H1 (cell line): Measurements from ENCODE around the gene STRIT1. TPM values are rescaled to one million over a fixed set of nuclear protein-coding genes. Genes with fewer than 3 reads are reported as not detected.

Source experiments
- CBX8 ChIP-seq: fragments of 300-800, 300-1000 bp; sonication (generic); IDR thresholded peaks from 2 replicates; pipeline ENCODE4 v1.7.1; 2016; ENCODE audit warnings: low read depth, low read length, borderline replicate concordance
- HDAC6 ChIP-seq: IDR thresholded peaks from one replicate; pipeline ENCODE4 v1.7.1; 2012; ENCODE audit warnings: low read depth, mild to moderate bottlenecking, inconsistent platforms, low read length, moderate library complexity
- KDM4A ChIP-seq: IDR thresholded peaks from one replicate; pipeline ENCODE4 v1.7.1; 2012; ENCODE audit warnings: low read depth, mild to moderate bottlenecking, moderate library complexity, low read length, inconsistent platforms; ENCODE audit not compliant: severe bottlenecking
- polyA plus RNA-seq, 7 experiments: library from polyadenylated mRNA; depleted of rRNA in 3 of 7; stranded (reverse) in 5 of 7; unstranded in 2 of 7; fragments of >200 nt in 5 of 7; fragments of 200-250 nt in 2 of 7; gene quantifications; 1 replicate in 5 of 7; 2 replicates in 1 of 7; 4 replicates in 1 of 7; pipeline versions ENCODE4 v1.2.1 to v1.2.3, GENCODE V29; 2011 to 2013; ENCODE audit warnings: missing spikeins in 2 of 7, mixed read lengths in 2 of 7
- total RNA-seq: library from RNA; stranded (reverse); fragmentation: NEBNext Ultra II Directional; extraction: Animal tissue kit (Norgen Biotek cat#: 25700); gene quantifications from 2 replicates; pipeline ENCODE4 v1.2.1, GENCODE V29; 2021
- TF ChIP-seq, protein P1 (sequence below): fragments of 300-600 bp; sonication (generic); IDR thresholded peaks from 2 replicates; pipeline ENCODE4 v1.7.1; 2012; ENCODE audit warnings: low read length, moderate library complexity, mild to moderate bottlenecking, inconsistent platforms; ENCODE audit not compliant: insufficient replicate concordance
- TF ChIP-seq, protein P2 (sequence below), 3 experiments: IDR thresholded peaks; 1 replicate in 2 of 3; 2 replicates in 1 of 3; pipeline versions ENCODE4 v1.5.1 to v1.6.1; 2011; ENCODE audit warnings: low read length in 3 of 3, mild to moderate bottlenecking in 3 of 3, inconsistent platforms in 2 of 3, low read depth in 1 of 3, moderate library complexity in 1 of 3; ENCODE audit not compliant: insufficient read depth in 1 of 3; ENCODE audit errors: control extremely low read depth in 1 of 3
- TF ChIP-seq, protein P3 (sequence below): IDR thresholded peaks from 2 replicates; pipeline ENCODE4 v1.6.1; 2012; ENCODE audit warnings: low read length, inconsistent platforms

STRIT1 gene
- total and polyA plus RNA-seq, 2 of the 8 experiments (the other 6 are each of a cell fraction or from before 2014, with no cell fraction given), result 0.15 to 0.47 TPM

DNA sequence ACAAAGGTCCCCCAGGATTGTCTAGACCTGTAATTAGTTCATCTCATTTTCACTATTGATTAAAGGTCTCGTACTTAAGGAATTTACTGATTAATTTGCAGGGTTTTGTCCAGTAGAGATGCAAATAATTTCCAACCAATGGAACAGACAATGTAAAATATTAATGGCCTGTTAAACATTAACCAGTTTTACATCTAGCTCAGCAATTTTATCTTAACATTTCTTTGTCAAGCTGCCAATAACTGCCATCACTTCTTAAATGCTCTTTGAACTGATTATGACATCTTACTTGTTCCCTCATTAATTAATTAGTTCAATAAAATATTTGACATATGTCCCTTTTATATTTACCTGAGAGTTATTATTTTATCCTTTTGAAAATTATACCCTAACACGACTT lies 9.4 kb upstream of the STRIT1 start (continued):
- TF ChIP-seq, protein P1, sequence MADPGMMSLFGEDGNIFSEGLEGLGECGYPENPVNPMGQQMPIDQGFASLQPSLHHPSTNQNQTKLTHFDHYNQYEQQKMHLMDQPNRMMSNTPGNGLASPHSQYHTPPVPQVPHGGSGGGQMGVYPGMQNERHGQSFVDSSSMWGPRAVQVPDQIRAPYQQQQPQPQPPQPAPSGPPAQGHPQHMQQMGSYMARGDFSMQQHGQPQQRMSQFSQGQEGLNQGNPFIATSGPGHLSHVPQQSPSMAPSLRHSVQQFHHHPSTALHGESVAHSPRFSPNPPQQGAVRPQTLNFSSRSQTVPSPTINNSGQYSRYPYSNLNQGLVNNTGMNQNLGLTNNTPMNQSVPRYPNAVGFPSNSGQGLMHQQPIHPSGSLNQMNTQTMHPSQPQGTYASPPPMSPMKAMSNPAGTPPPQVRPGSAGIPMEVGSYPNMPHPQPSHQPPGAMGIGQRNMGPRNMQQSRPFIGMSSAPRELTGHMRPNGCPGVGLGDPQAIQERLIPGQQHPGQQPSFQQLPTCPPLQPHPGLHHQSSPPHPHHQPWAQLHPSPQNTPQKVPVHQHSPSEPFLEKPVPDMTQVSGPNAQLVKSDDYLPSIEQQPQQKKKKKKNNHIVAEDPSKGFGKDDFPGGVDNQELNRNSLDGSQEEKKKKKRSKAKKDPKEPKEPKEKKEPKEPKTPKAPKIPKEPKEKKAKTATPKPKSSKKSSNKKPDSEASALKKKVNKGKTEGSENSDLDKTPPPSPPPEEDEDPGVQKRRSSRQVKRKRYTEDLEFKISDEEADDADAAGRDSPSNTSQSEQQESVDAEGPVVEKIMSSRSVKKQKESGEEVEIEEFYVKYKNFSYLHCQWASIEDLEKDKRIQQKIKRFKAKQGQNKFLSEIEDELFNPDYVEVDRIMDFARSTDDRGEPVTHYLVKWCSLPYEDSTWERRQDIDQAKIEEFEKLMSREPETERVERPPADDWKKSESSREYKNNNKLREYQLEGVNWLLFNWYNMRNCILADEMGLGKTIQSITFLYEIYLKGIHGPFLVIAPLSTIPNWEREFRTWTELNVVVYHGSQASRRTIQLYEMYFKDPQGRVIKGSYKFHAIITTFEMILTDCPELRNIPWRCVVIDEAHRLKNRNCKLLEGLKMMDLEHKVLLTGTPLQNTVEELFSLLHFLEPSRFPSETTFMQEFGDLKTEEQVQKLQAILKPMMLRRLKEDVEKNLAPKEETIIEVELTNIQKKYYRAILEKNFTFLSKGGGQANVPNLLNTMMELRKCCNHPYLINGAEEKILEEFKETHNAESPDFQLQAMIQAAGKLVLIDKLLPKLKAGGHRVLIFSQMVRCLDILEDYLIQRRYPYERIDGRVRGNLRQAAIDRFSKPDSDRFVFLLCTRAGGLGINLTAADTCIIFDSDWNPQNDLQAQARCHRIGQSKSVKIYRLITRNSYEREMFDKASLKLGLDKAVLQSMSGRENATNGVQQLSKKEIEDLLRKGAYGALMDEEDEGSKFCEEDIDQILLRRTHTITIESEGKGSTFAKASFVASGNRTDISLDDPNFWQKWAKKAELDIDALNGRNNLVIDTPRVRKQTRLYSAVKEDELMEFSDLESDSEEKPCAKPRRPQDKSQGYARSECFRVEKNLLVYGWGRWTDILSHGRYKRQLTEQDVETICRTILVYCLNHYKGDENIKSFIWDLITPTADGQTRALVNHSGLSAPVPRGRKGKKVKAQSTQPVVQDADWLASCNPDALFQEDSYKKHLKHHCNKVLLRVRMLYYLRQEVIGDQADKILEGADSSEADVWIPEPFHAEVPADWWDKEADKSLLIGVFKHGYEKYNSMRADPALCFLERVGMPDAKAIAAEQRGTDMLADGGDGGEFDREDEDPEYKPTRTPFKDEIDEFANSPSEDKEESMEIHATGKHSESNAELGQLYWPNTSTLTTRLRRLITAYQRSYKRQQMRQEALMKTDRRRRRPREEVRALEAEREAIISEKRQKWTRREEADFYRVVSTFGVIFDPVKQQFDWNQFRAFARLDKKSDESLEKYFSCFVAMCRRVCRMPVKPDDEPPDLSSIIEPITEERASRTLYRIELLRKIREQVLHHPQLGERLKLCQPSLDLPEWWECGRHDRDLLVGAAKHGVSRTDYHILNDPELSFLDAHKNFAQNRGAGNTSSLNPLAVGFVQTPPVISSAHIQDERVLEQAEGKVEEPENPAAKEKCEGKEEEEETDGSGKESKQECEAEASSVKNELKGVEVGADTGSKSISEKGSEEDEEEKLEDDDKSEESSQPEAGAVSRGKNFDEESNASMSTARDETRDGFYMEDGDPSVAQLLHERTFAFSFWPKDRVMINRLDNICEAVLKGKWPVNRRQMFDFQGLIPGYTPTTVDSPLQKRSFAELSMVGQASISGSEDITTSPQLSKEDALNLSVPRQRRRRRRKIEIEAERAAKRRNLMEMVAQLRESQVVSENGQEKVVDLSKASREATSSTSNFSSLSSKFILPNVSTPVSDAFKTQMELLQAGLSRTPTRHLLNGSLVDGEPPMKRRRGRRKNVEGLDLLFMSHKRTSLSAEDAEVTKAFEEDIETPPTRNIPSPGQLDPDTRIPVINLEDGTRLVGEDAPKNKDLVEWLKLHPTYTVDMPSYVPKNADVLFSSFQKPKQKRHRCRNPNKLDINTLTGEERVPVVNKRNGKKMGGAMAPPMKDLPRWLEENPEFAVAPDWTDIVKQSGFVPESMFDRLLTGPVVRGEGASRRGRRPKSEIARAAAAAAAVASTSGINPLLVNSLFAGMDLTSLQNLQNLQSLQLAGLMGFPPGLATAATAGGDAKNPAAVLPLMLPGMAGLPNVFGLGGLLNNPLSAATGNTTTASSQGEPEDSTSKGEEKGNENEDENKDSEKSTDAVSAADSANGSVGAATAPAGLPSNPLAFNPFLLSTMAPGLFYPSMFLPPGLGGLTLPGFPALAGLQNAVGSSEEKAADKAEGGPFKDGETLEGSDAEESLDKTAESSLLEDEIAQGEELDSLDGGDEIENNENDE, result no peak
- TF ChIP-seq CBX8 (no peak), HDAC6 (no peak), KDM4A (no peak)
- TF ChIP-seq, protein P2, sequence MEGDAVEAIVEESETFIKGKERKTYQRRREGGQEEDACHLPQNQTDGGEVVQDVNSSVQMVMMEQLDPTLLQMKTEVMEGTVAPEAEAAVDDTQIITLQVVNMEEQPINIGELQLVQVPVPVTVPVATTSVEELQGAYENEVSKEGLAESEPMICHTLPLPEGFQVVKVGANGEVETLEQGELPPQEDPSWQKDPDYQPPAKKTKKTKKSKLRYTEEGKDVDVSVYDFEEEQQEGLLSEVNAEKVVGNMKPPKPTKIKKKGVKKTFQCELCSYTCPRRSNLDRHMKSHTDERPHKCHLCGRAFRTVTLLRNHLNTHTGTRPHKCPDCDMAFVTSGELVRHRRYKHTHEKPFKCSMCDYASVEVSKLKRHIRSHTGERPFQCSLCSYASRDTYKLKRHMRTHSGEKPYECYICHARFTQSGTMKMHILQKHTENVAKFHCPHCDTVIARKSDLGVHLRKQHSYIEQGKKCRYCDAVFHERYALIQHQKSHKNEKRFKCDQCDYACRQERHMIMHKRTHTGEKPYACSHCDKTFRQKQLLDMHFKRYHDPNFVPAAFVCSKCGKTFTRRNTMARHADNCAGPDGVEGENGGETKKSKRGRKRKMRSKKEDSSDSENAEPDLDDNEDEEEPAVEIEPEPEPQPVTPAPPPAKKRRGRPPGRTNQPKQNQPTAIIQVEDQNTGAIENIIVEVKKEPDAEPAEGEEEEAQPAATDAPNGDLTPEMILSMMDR (IDR thresholded peaks at IDR 0.05; ENCODE audit: control extremely low read depth in 1 of 3, insufficient read depth in 1 of 3, low read depth in 1 of 3, low read length in 3 of 3), result no peak
- TF ChIP-seq, protein P3, sequence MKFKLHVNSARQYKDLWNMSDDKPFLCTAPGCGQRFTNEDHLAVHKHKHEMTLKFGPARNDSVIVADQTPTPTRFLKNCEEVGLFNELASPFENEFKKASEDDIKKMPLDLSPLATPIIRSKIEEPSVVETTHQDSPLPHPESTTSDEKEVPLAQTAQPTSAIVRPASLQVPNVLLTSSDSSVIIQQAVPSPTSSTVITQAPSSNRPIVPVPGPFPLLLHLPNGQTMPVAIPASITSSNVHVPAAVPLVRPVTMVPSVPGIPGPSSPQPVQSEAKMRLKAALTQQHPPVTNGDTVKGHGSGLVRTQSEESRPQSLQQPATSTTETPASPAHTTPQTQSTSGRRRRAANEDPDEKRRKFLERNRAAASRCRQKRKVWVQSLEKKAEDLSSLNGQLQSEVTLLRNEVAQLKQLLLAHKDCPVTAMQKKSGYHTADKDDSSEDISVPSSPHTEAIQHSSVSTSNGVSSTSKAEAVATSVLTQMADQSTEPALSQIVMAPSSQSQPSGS, result no peak
